Chondrocyte (in vitro differentiated cells): ENCODE results near the gene PRUNE2. TPM values are rescaled to one million over a fixed set of nuclear protein-coding genes. Genes with fewer than 3 reads are reported as not detected.
A peak's percentile ranks its signal among the peaks of the same experiment; 100 is the strongest.

Experiments
- DNase-seq: peaks from one replicate; pipeline ENCODE4 v3.0.0; 2021; ENCODE audit warnings: mixed read lengths, low spot score
- H3K27ac Mint-ChIP-seq: one replicate; pipeline ENCODE4 v1.8.0; 2021; ENCODE audit warnings: mild to moderate bottlenecking, moderate library complexity, mixed read lengths; ENCODE audit not compliant: unreplicated experiment
- H3K27me3 Mint-ChIP-seq: 2 replicates; pipeline ENCODE4 v1.8.0; 2021; ENCODE audit warnings: low read depth, mixed read lengths
- H3K36me3 Mint-ChIP-seq: 2 replicates; pipeline ENCODE4 v1.8.0; 2021; ENCODE audit warnings: low read depth, mixed read lengths
- H3K4me1 Mint-ChIP-seq: 2 replicates; pipeline ENCODE4 v1.8.0; 2021; ENCODE audit warnings: low read depth, mild to moderate bottlenecking, mixed read lengths
- H3K4me3 Mint-ChIP-seq: one replicate; pipeline ENCODE4 v1.8.0; 2021; ENCODE audit warnings: mild to moderate bottlenecking, moderate library complexity, mixed read lengths; ENCODE audit not compliant: unreplicated experiment
- H3K9me3 Mint-ChIP-seq: 2 replicates; pipeline ENCODE4 v1.8.0; 2021; ENCODE audit warnings: low read depth, mixed read lengths
- total RNA-seq: library from RNA; stranded (reverse); gene quantifications from 3 replicates; pipeline ENCODE4 v1.2.1, GENCODE V29; 2021
- TF ChIP-seq, protein P1 (sequence below): fragments of 200-600 bp; sonication (generic); IDR thresholded peaks from 2 replicates; pipeline ENCODE4 v1.5.0; 2021; ENCODE audit warnings: antibody characterized with exemption, mild to moderate bottlenecking, moderate library complexity

The PRUNE2 gene
- total RNA-seq, 1 donor from 2014 or later, result 10.5 TPM

DNA sequence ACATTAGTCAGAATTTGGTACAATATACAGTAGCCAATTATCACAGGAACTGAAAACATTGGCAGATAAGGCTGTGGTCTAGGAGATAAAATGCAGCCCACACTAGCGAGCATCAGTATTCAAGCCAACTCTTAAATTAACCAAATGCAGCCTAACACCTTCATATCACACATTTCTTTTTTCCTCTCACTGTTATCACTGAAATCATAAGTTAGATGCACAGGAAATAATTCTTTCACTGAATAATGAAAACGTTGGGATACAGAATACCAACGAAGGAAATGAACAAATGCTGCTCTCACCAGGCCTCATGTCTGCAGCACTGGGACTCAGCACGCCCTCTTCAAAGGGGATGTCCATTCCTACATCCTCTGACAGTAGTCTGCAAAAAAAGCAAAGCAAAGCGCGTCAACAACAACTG, 250.8 kb downstream of the PRUNE2 start:
- no peaks in the 10 kb centered on the region for H3K36me3 Mint-ChIP-seq

DNA sequence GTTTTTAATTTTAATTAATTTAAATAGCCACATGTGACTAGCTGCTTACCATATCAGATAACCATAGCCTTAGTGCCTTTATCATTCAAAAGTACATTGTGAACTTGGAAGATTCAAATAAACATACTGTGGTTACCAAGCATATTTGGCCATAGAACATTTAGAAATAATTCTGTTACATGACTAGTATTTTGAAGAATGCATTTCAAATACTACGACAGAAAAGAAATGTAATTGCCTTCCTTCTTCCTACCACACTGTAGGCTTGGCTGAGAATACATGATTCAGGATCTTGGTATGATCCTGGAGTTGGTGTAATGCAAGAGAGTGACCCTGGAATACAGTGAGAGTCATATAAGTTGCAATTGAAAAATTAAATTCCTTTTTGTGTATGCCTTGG, 251.3 kb downstream of the PRUNE2 start:
- Mint-ChIP-seq H3K9me3 (no peaks in the 10 kb centered on the region), H3K4me3 (no peak overlapping the region), H3K27ac (peak overlapping the region; percentile 98), H3K27me3 (no peaks in the 10 kb centered on the region), H3K4me1 (peaks cover 81% of the 10 kb centered on the region), H3K36me3 (no peaks in the 10 kb centered on the region)
- DNase-seq, result no peak
- TF ChIP-seq, protein P1, sequence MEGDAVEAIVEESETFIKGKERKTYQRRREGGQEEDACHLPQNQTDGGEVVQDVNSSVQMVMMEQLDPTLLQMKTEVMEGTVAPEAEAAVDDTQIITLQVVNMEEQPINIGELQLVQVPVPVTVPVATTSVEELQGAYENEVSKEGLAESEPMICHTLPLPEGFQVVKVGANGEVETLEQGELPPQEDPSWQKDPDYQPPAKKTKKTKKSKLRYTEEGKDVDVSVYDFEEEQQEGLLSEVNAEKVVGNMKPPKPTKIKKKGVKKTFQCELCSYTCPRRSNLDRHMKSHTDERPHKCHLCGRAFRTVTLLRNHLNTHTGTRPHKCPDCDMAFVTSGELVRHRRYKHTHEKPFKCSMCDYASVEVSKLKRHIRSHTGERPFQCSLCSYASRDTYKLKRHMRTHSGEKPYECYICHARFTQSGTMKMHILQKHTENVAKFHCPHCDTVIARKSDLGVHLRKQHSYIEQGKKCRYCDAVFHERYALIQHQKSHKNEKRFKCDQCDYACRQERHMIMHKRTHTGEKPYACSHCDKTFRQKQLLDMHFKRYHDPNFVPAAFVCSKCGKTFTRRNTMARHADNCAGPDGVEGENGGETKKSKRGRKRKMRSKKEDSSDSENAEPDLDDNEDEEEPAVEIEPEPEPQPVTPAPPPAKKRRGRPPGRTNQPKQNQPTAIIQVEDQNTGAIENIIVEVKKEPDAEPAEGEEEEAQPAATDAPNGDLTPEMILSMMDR, result no peak

More for the DNA sequence above, 250.8 kb downstream of the PRUNE2 start:
- DNase-seq, result no peak
- peak overlapping the region; percentile 28 for H3K4me3 Mint-ChIP-seq
- peak overlapping the region; percentile 98 for H3K27ac Mint-ChIP-seq
- TF ChIP-seq, protein P1, result no peak
- H3K27me3 Mint-ChIP-seq, result no peaks in the 10 kb centered on the region
- peaks cover 81% of the 10 kb centered on the region for H3K4me1 Mint-ChIP-seq
- no peaks in the 10 kb centered on the region for H3K9me3 Mint-ChIP-seq

DNA sequence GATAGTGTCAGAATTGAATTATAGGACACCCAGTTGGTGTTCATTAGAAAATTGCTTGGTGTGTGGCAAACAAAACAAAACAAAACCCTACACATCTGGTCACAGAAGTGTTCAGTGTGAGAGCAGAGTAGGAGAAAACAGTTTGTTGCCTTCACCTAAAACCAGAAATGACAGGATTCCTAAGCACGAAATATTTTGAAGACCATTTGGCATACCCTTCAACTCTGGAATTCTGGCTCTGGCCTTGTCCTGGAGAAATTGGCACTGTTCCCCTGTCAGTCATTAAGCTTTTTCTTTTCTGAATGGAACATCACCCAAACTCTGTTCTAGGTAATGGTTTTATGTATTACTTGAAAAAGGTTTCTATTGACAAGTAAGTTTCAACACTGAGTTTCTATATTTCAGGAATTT, 251.9 kb downstream of the PRUNE2 start:
- Mint-ChIP-seq H3K27me3 (no peaks in the 10 kb centered on the region), H3K4me3 (no peak overlapping the region), H3K27ac (peak overlapping the region; percentile 85), H3K9me3 (no peaks in the 10 kb centered on the region), H3K36me3 (no peaks in the 10 kb centered on the region), H3K4me1 (peaks cover 81% of the 10 kb centered on the region)
- DNase-seq, result no peak
- TF ChIP-seq, protein P1, result no peak

DNA sequence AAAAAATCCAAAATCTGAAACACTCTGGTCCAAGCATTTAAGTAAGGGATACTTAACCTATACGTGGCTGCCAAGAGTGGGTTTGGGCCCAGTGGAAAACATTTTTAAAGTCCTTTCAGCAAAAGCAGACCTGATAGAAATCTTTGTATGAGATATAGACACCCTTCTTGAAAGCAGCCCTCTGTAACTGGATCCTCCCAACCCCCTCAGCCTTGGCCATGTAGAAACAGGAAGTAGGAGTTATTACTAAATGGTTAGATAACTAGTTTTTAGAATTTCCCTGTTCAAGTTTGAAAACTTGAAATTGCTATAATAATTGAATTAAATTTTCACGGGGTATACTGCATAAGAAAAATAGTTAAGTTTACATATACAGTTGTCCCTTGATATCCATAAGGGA, 253.0 kb downstream of the PRUNE2 start:
- no peaks in the 10 kb centered on the region for H3K9me3 Mint-ChIP-seq
- H3K36me3 Mint-ChIP-seq, result no peaks in the 10 kb centered on the region
- TF ChIP-seq, protein P1, result no peak
- DNase-seq, result no peak
- no peaks in the 10 kb centered on the region for H3K27me3 Mint-ChIP-seq
- H3K27ac Mint-ChIP-seq, result peak overlapping the region; percentile 29
- H3K4me3 Mint-ChIP-seq, result no peak overlapping the region
- H3K4me1 Mint-ChIP-seq, result peaks cover 75% of the 10 kb centered on the region

DNA sequence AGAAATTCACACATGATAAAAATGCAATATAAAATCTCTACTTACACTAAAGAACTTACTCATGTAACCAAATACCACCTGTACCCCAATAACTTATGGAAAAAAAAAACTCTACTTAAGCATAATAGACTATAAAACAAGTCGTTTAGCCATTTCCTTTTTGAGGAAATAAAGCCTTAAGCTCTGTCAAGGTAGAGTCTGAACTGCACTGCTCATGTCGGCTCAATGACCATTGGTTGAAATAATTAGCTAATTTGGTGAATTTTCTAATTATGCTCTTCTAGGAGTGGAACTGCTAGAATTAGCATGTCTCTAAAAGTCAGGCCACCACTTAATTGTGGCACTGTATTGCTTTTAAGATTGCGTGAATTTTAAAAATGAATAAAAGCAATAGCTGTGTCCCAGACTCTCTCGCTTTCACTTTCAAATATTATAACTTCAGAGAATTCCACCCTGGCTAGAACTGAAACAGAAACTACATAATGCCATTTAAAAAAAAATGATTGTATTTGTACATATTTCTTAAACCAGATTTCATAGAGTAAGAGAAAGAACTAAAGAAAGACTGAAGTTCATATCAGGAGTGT, 254.7 kb downstream of the PRUNE2 start:
- no peaks in the 10 kb centered on the region for H3K27me3 Mint-ChIP-seq
- H3K36me3 Mint-ChIP-seq, result no peaks in the 10 kb centered on the region
- no peak for DNase-seq
- H3K4me1 Mint-ChIP-seq, result peaks cover 58% of the 10 kb centered on the region
- H3K9me3 Mint-ChIP-seq, result no peaks in the 10 kb centered on the region
- H3K27ac Mint-ChIP-seq, result peak overlapping the region; percentile 10
- TF ChIP-seq, protein P1, result no peak
- no peak overlapping the region for H3K4me3 Mint-ChIP-seq
